Neural progenitor cell (in vitro differentiated cells): Measurements from ENCODE around the gene GALNT2. TPM values are rescaled to one million over a fixed set of nuclear protein-coding genes. Genes with fewer than 3 reads are reported as not detected.

Experiments
- DNase-seq: peaks from one replicate; pipeline ENCODE4 v3.0.0-alpha.2; 2016; ENCODE audit warnings: low spot score
- H2AFZ ChIP-seq: fragments of 200-600 bp; sonication (generic); replicated peaks from 2 replicates; pipeline ENCODE4 v1.6.1; 2016; ENCODE audit warnings: antibody characterized with exemption
- H3F3A ChIP-seq: fragments of 200-600 bp; sonication (generic); 2 replicates; pipeline ENCODE4 v1.6.1; 2016; ENCODE audit warnings: antibody characterized with exemption, low read depth
- H3K27ac ChIP-seq: fragments of 200-600 bp; sonication (generic); 2 replicates; pipeline ENCODE4 v1.5.1; 2016; ENCODE audit warnings: mild to moderate bottlenecking
- H3K27me3 ChIP-seq: fragments of 200-600 bp; sonication (generic); 2 replicates; pipeline ENCODE4 v1.6.1; 2016; ENCODE audit warnings: mild to moderate bottlenecking, moderate library complexity
- H3K36me3 ChIP-seq: fragments of 200-600 bp; sonication (generic); 2 replicates; pipeline ENCODE4 v1.5.1; 2016
- H3K4me1 ChIP-seq: fragments of 200-600 bp; sonication (generic); 2 replicates; pipeline ENCODE4 v1.6.1; 2016; ENCODE audit warnings: mixed run types
- H3K4me2 ChIP-seq: fragments of 200-600 bp; sonication (generic); 2 replicates; pipeline ENCODE4 v1.6.1; 2016
- H3K4me3 ChIP-seq: fragments of 200-600 bp; sonication (generic); 2 replicates; pipeline ENCODE4 v1.5.1; 2016
- H3K79me2 ChIP-seq: fragments of 200-600 bp; sonication (generic); 2 replicates; pipeline ENCODE4 v1.6.1; 2016; ENCODE audit warnings: low read depth
- H3K9ac ChIP-seq: fragments of 200-600 bp; sonication (generic); 2 replicates; pipeline ENCODE4 v1.6.1; 2016
- H3K9me3 ChIP-seq: fragments of 200-600 bp; sonication (generic); 2 replicates; pipeline ENCODE4 v1.5.1; 2016; ENCODE audit warnings: low read depth
- H4K20me1 ChIP-seq: fragments of 200-600 bp; sonication (generic); 2 replicates; pipeline ENCODE4 v1.6.1; 2016; ENCODE audit warnings: low read depth
- H3K27ac Mint-ChIP-seq: 3 replicates; pipeline ENCODE4 v1.8.0; 2021; ENCODE audit warnings: mixed read lengths
- H3K27me3 Mint-ChIP-seq: 2 replicates; pipeline ENCODE4 v1.8.0; 2022; ENCODE audit warnings: low read depth, mild to moderate bottlenecking, inconsistent platforms, moderate library complexity, mixed read lengths; ENCODE audit not compliant: insufficient read depth
- H3K36me3 Mint-ChIP-seq: 3 replicates; pipeline ENCODE4 v1.8.0; 2021; ENCODE audit warnings: mixed read lengths
- H3K4me1 Mint-ChIP-seq: 3 replicates; pipeline ENCODE4 v1.8.0; 2021; ENCODE audit warnings: mixed read lengths
- H3K4me3 Mint-ChIP-seq: 3 replicates; pipeline ENCODE4 v1.8.0; 2021; ENCODE audit warnings: mild to moderate bottlenecking, moderate library complexity, mixed read lengths
- H3K9me3 Mint-ChIP-seq: 3 replicates; pipeline ENCODE4 v1.8.0; 2020; ENCODE audit warnings: mixed read lengths
- EZH2 ChIP-seq: fragments of 200-600 bp; sonication (generic); IDR thresholded peaks from 2 replicates; pipeline ENCODE4 v1.6.1; 2017; ENCODE audit warnings: antibody characterized with exemption, mild to moderate bottlenecking, moderate library complexity
- EZH2phosphoT487 ChIP-seq: fragments of 200-600 bp; sonication (generic); IDR thresholded peaks from 2 replicates; pipeline ENCODE4 v1.6.1; 2017; ENCODE audit warnings: antibody characterized with exemption
- total RNA-seq: library from RNA; depleted of rRNA; stranded (reverse); fragments of >200 nt; gene quantifications from 2 replicates; pipeline ENCODE4 v1.2.3, GENCODE V29; 2015; ENCODE audit warnings: low replicate concordance
- TF ChIP-seq, protein P1 (sequence below): fragments of 200-600 bp; sonication (generic); IDR thresholded peaks from 2 replicates; pipeline ENCODE4 v1.5.1; 2017; ENCODE audit warnings: antibody characterized with exemption, mild to moderate bottlenecking

GALNT2 gene
- total RNA-seq, 1 donor from 2014 or later = 37.6 TPM

GRCh38 chr1:230251644-230252191 is 184.7 kb downstream of the GALNT2 start:
- TF ChIP-seq, protein P1, sequence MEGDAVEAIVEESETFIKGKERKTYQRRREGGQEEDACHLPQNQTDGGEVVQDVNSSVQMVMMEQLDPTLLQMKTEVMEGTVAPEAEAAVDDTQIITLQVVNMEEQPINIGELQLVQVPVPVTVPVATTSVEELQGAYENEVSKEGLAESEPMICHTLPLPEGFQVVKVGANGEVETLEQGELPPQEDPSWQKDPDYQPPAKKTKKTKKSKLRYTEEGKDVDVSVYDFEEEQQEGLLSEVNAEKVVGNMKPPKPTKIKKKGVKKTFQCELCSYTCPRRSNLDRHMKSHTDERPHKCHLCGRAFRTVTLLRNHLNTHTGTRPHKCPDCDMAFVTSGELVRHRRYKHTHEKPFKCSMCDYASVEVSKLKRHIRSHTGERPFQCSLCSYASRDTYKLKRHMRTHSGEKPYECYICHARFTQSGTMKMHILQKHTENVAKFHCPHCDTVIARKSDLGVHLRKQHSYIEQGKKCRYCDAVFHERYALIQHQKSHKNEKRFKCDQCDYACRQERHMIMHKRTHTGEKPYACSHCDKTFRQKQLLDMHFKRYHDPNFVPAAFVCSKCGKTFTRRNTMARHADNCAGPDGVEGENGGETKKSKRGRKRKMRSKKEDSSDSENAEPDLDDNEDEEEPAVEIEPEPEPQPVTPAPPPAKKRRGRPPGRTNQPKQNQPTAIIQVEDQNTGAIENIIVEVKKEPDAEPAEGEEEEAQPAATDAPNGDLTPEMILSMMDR = no peak
- TF ChIP-seq EZH2phosphoT487 (no peak), EZH2 (no peak)
- Mint-ChIP-seq H3K9me3 (no peaks in the 10 kb centered on the region), H3K27me3 (peaks cover 5% of the 10 kb centered on the region), H3K36me3 (peaks cover 44% of the 10 kb centered on the region), H3K4me3 (no peak overlapping the region), H3K27ac (peak overlapping the region; percentile 93), H3K4me1 (peaks cover 8% of the 10 kb centered on the region)
- no peak overlapping the region for H3K9ac ChIP-seq
- H3F3A ChIP-seq = peaks cover 17% of the 10 kb centered on the region
- peaks cover 38% of the 10 kb centered on the region for H3K4me1 ChIP-seq
- no peak overlapping the region for H3K4me3 ChIP-seq
- no peaks in the 10 kb centered on the region for H3K9me3 ChIP-seq
- H3K27ac ChIP-seq = peak overlapping the region; percentile 48
- H3K27me3 ChIP-seq = no peaks in the 10 kb centered on the region
- no peak for DNase-seq
- H3K79me2 ChIP-seq = no peaks in the 10 kb centered on the region
- H3K36me3 ChIP-seq = no peaks in the 10 kb centered on the region
- peaks cover 11% of the 10 kb centered on the region for H4K20me1 ChIP-seq
- no peak overlapping the region for H2AFZ ChIP-seq
- H3K4me2 ChIP-seq = peak overlapping the region; percentile 36

- peaks cover 2% of the 10 kb centered on the region for H3K9me3 Mint-ChIP-seq
- peaks cover 51% of the 10 kb centered on the region for H3K36me3 Mint-ChIP-seq
- no peaks in the 10 kb centered on the region for H3K27me3 ChIP-seq
- no peak overlapping the region for H2AFZ ChIP-seq
- no peak overlapping the region for H3K27ac ChIP-seq
- H3K4me2 ChIP-seq = no peak overlapping the region
- DNase-seq = no peak
- H3K4me3 Mint-ChIP-seq = no peak overlapping the region
- TF ChIP-seq EZH2 (no peak), EZH2phosphoT487 (no peak)
- TF ChIP-seq, protein P1 = no peak
- no peak overlapping the region for H3K27ac Mint-ChIP-seq
- peaks cover 3% of the 10 kb centered on the region for H3K27me3 Mint-ChIP-seq
- no peaks in the 10 kb centered on the region for H3K36me3 ChIP-seq
- H3K9ac ChIP-seq = no peak overlapping the region
- peaks cover 17% of the 10 kb centered on the region for H3F3A ChIP-seq
- no peak overlapping the region for H3K4me3 ChIP-seq
- H4K20me1 ChIP-seq = peaks cover 11% of the 10 kb centered on the region
- H3K9me3 ChIP-seq = no peaks in the 10 kb centered on the region
- H3K4me1 ChIP-seq = peaks cover 29% of the 10 kb centered on the region
- H3K4me1 Mint-ChIP-seq = peaks cover 5% of the 10 kb centered on the region
- H3K79me2 ChIP-seq = no peaks in the 10 kb centered on the region
These were observed 186.1 kb downstream of the GALNT2 start for GRCh38 chr1:230253150-230253549.

- H3K79me2 ChIP-seq = no peaks in the 10 kb centered on the region
- no peaks in the 10 kb centered on the region for H3K36me3 ChIP-seq
- peaks cover 51% of the 10 kb centered on the region for H3K36me3 Mint-ChIP-seq
- no peak overlapping the region for H3K4me2 ChIP-seq
- peaks cover 5% of the 10 kb centered on the region for H3K4me1 Mint-ChIP-seq
- no peak overlapping the region for H2AFZ ChIP-seq
- peaks cover 26% of the 10 kb centered on the region for H3K4me1 ChIP-seq
- H3K4me3 ChIP-seq = no peak overlapping the region
- H3K27me3 ChIP-seq = no peaks in the 10 kb centered on the region
- H3F3A ChIP-seq = peaks cover 17% of the 10 kb centered on the region
- H3K4me3 Mint-ChIP-seq = no peak overlapping the region
- H3K9ac ChIP-seq = no peak overlapping the region
- H3K27ac Mint-ChIP-seq = no peak overlapping the region
- H3K27me3 Mint-ChIP-seq = peaks cover 3% of the 10 kb centered on the region
- H3K9me3 Mint-ChIP-seq = peaks cover 2% of the 10 kb centered on the region
- no peaks in the 10 kb centered on the region for H3K9me3 ChIP-seq
- peaks cover 11% of the 10 kb centered on the region for H4K20me1 ChIP-seq
- no peak overlapping the region for H3K27ac ChIP-seq
- TF ChIP-seq, protein P1 = no peak
- TF ChIP-seq EZH2phosphoT487 (no peak), EZH2 (no peak)
- DNase-seq = no peak
These were observed 187.2 kb downstream of the GALNT2 start for GRCh38 chr1:230254265-230254664.
